H9 (cell line): ENCODE measurements around the gene GPC3. TPM values are rescaled to one million over a fixed set of nuclear protein-coding genes. Genes with fewer than 3 reads are reported as not detected.

Source experiments
- DNase-seq: peaks from one replicate; pipeline ENCODE4 v3.0.0-alpha.2; 2017
- H2AFZ ChIP-seq: one replicate; pipeline ENCODE4 v1.6.1; 2013; ENCODE audit warnings: mild to moderate bottlenecking, low read length, control low read depth, moderate library complexity
- H2AK5ac ChIP-seq: 2 replicates; pipeline ENCODE4 v1.6.1; 2013; ENCODE audit warnings: low read length, control low read depth, mixed read lengths; ENCODE audit not compliant: insufficient read length
- H2BK120ac ChIP-seq: one replicate; pipeline ENCODE4 v1.6.1; 2013; ENCODE audit warnings: low read depth, mild to moderate bottlenecking, low read length, control low read depth, inconsistent platforms; ENCODE audit not compliant: poor library complexity, severe bottlenecking
- H2BK12ac ChIP-seq: 2 replicates; pipeline ENCODE4 v1.6.1; 2013; ENCODE audit warnings: low read length, control low read depth, mixed read lengths, low read depth; ENCODE audit not compliant: insufficient read length
- H2BK15ac ChIP-seq: 2 replicates; pipeline ENCODE4 v1.6.1; 2013; ENCODE audit warnings: low read depth, low read length, control low read depth
- H2BK20ac ChIP-seq: one replicate; pipeline ENCODE4 v1.6.1; 2013; ENCODE audit warnings: low read depth, mild to moderate bottlenecking, low read length, control low read depth, inconsistent platforms; ENCODE audit not compliant: poor library complexity, severe bottlenecking
- H2BK5ac ChIP-seq: 2 replicates; pipeline ENCODE4 v1.6.1; 2013; ENCODE audit warnings: low read length, control low read depth, mixed read lengths; ENCODE audit not compliant: insufficient read length
- H3K14ac ChIP-seq: 2 replicates; pipeline ENCODE4 v1.6.1; 2013; ENCODE audit warnings: low read length, control low read depth; ENCODE audit not compliant: insufficient read depth
- H3K18ac ChIP-seq: 2 replicates; pipeline ENCODE4 v1.6.1; 2013; ENCODE audit warnings: low read depth, mild to moderate bottlenecking, mixed read lengths, low read length, control low read depth; ENCODE audit not compliant: insufficient read length
- H3K23ac ChIP-seq: 2 replicates; pipeline ENCODE4 v1.6.1; 2013; ENCODE audit warnings: low read length, control low read depth, mixed read lengths, low read depth; ENCODE audit not compliant: insufficient read length
- H3K23me2 ChIP-seq: 2 replicates; pipeline ENCODE4 v1.6.1; 2013; ENCODE audit warnings: low read depth, mild to moderate bottlenecking, mixed read lengths, low read length, control low read depth; ENCODE audit not compliant: insufficient read length, poor library complexity, severe bottlenecking
- H3K27ac ChIP-seq: 2 replicates; pipeline ENCODE4 v1.5.1; 2013; ENCODE audit warnings: low read length, control low read depth, mixed read lengths, low read depth; ENCODE audit not compliant: insufficient read length
- H3K27me3 ChIP-seq: 2 replicates; pipeline ENCODE4 v1.6.1; 2013; ENCODE audit warnings: low read length, control low read depth, inconsistent platforms; ENCODE audit not compliant: insufficient read depth
- H3K4ac ChIP-seq: 2 replicates; pipeline ENCODE4 v1.6.1; 2013; ENCODE audit warnings: low read depth, mild to moderate bottlenecking, control low read depth, inconsistent platforms, low read length, moderate library complexity
- H3K4me1 ChIP-seq: 2 replicates; pipeline ENCODE4 v1.6.1; 2013; ENCODE audit warnings: low read length, control low read depth, inconsistent platforms; ENCODE audit not compliant: insufficient read depth
- H3K4me2 ChIP-seq: 2 replicates; pipeline ENCODE4 v1.6.1; 2013; ENCODE audit warnings: low read length, control low read depth, mixed read lengths; ENCODE audit not compliant: insufficient read length, insufficient read depth
- H3K56ac ChIP-seq: 2 replicates; pipeline ENCODE4 v1.6.1; 2013; ENCODE audit warnings: low read depth, mild to moderate bottlenecking, mixed read lengths, low read length, control low read depth; ENCODE audit not compliant: insufficient read length
- H3K79me1 ChIP-seq: 2 replicates; pipeline ENCODE4 v1.6.1; 2013; ENCODE audit warnings: low read depth, mild to moderate bottlenecking, moderate library complexity, low read length, control low read depth, inconsistent platforms; ENCODE audit not compliant: insufficient read depth, poor library complexity, severe bottlenecking
- H3K79me2 ChIP-seq: 2 replicates; pipeline ENCODE4 v1.6.1; 2013; ENCODE audit warnings: low read length, control low read depth, inconsistent platforms; ENCODE audit not compliant: insufficient read depth
- H3K9ac ChIP-seq: 2 replicates; pipeline ENCODE4 v1.6.1; 2013; ENCODE audit warnings: low read length, control low read depth, mixed read lengths; ENCODE audit not compliant: insufficient read length; ENCODE audit errors: extremely low read depth
- H3K9me3 ChIP-seq: one replicate; pipeline ENCODE4 v1.6.1; 2013; ENCODE audit warnings: low read depth, low read length, inconsistent platforms; ENCODE audit not compliant: control insufficient read depth
- H3T11ph ChIP-seq: one replicate; pipeline ENCODE4 v1.6.1; 2013; ENCODE audit warnings: mild to moderate bottlenecking, low read length, control low read depth, inconsistent platforms
- H4K20me1 ChIP-seq: one replicate; pipeline ENCODE4 v1.6.1; 2013; ENCODE audit not compliant: control insufficient read depth, insufficient read length, insufficient read depth
- H4K5ac ChIP-seq: 2 replicates; pipeline ENCODE4 v1.6.1; 2013; ENCODE audit warnings: low read depth, mild to moderate bottlenecking, mixed read lengths, low read length, control low read depth; ENCODE audit not compliant: insufficient read length
- H4K8ac ChIP-seq: replicated peaks from 2 replicates; pipeline ENCODE4 v1.6.1; 2013; ENCODE audit warnings: low read length, control low read depth, mixed read lengths, low read depth; ENCODE audit not compliant: insufficient read length
- H4K91ac ChIP-seq: 2 replicates; pipeline ENCODE4 v1.6.1; 2013; ENCODE audit warnings: low read depth, mild to moderate bottlenecking, moderate library complexity, mixed read lengths, low read length, control low read depth; ENCODE audit not compliant: insufficient read length
- H3K27ac Mint-ChIP-seq, 3 experiments: 2 replicates in 2 of 3; 3 replicates in 1 of 3; pipeline ENCODE4 v1.8.0; 2020 to 2021; ENCODE audit warnings: mixed read lengths in 3 of 3, mild to moderate bottlenecking in 1 of 3, moderate library complexity in 1 of 3
- H3K27me3 Mint-ChIP-seq: 2 replicates; pipeline ENCODE4 v1.8.0; 2021; ENCODE audit warnings: low read depth, mild to moderate bottlenecking, moderate library complexity, mixed read lengths
- H3K36me3 Mint-ChIP-seq, 3 experiments: 2 replicates in 2 of 3; 3 replicates in 1 of 3; pipeline ENCODE4 v1.8.0; 2020 to 2021; ENCODE audit warnings: low read depth in 3 of 3, mixed read lengths in 3 of 3; ENCODE audit not compliant: insufficient read depth in 1 of 3
- H3K4me1 Mint-ChIP-seq, 2 experiments: 2 replicates each; pipeline ENCODE4 v1.8.0; 2020; ENCODE audit warnings: mixed read lengths in 2 of 2
- H3K4me3 Mint-ChIP-seq, 2 experiments: 2 replicates in 1 of 2; 3 replicates in 1 of 2; pipeline ENCODE4 v1.8.0; 2020 to 2021; ENCODE audit warnings: mild to moderate bottlenecking in 2 of 2, mixed read lengths in 2 of 2, moderate library complexity in 1 of 2
- H3K9me3 Mint-ChIP-seq, 2 experiments: 2 replicates in 1 of 2; 3 replicates in 1 of 2; pipeline ENCODE4 v1.8.0; 2020; ENCODE audit warnings: mild to moderate bottlenecking in 2 of 2, mixed read lengths in 2 of 2, moderate library complexity in 1 of 2
- CTCF ChIP-seq: fragments of 200-600 bp; sonication (generic); conservative IDR thresholded peaks from 3 replicates; pipeline ENCODE4 v1.8.0; 2021; ENCODE audit warnings: antibody characterized with exemption, mild to moderate bottlenecking
- WGBS: extraction: QIAGEN DNeasy Blood & Tissue Kit; methylation state at CpG from one replicate; pipeline ENCODE4 v1.1.7; 2013; ENCODE audit warnings: missing lambda C conversion rate, low lambda C conversion rate, mixed read lengths; ENCODE audit not compliant: insufficient read length; ENCODE audit errors: extremely low coverage; 5-methylcytosine and 5-hydroxymethylcytosine counted together
- total RNA-seq: library from RNA; stranded (reverse); gene quantifications from 2 replicates; pipeline ENCODE4 v1.2.1, GENCODE V29; 2021

Gene GPC3
- total RNA-seq, 1 experiment from 2014 or later, result 108 TPM

- no peaks in the 10 kb centered on the region for H3K79me1 ChIP-seq
- H3K27ac ChIP-seq, result no peak overlapping the region
- no peak overlapping the region for H2BK20ac ChIP-seq
- no peaks in the 10 kb centered on the region for H3K23me2 ChIP-seq
- no peaks in the 10 kb centered on the region for H3K9me3 ChIP-seq
- peaks cover 22 to 43% (median 31%) of the 10 kb centered on the region in 3 experiments for H3K36me3 Mint-ChIP-seq
- no peaks in the 10 kb centered on the region; the same call in 1 of the 2 replicates for H3K27me3 Mint-ChIP-seq
- H4K5ac ChIP-seq, result no peak overlapping the region
- no peak overlapping the region for H2AK5ac ChIP-seq
- H4K20me1 ChIP-seq, result no peaks in the 10 kb centered on the region
- no peaks in the 10 kb centered on the region for H3K4me1 ChIP-seq
- H4K91ac ChIP-seq, result no peak overlapping the region
- H3K4ac ChIP-seq, result no peak overlapping the region
- no peak overlapping the region for H3K56ac ChIP-seq
- H2BK120ac ChIP-seq, result no peak overlapping the region
- H3K79me2 ChIP-seq, result no peaks in the 10 kb centered on the region
- no peaks in the 10 kb centered on the region for H3K27me3 ChIP-seq
- no peak overlapping the region for H4K8ac ChIP-seq
- no peak overlapping the region for H3K14ac ChIP-seq
- H3K4me3 Mint-ChIP-seq, result no peak overlapping the region
- H2BK12ac ChIP-seq, result no peak overlapping the region
- DNase-seq, result no peak
- H3K4me2 ChIP-seq, result no peak overlapping the region
- WGBS, result no CpG with 5 or more reads among the region's 2 CpGs
- peak overlapping the region; percentile 15 for H3K18ac ChIP-seq
- H3K23ac ChIP-seq, result no peak overlapping the region
- no peak overlapping the region for H2AFZ ChIP-seq
- TF ChIP-seq CTCF, result no peak
- peak overlapping the region in 1 of 3 experiments; percentile 92; a peak in 1 of 7 replicates for H3K27ac Mint-ChIP-seq
- H2BK15ac ChIP-seq, result no peak overlapping the region
- no peak overlapping the region for H3T11ph ChIP-seq
- no peak overlapping the region for H2BK5ac ChIP-seq
- H3K9me3 Mint-ChIP-seq, result peaks cover 12 to 17% of the 10 kb centered on the region in 2 experiments
- H3K9ac ChIP-seq, result no peak overlapping the region
- H3K4me1 Mint-ChIP-seq, result peaks cover 21 to 22% of the 10 kb centered on the region in 2 experiments
Measured at GRCh38 chrX:133543654-133544053, 441.7 kb downstream of the GPC3 start.
